Keratinocyte (primary cell): ENCODE results near the gene DCTD.

Experiments used
- CTCF ChIP-seq, 3 experiments: IDR thresholded peaks in 1 of 3; conservative IDR thresholded peaks in 1 of 3; optimal IDR thresholded peaks in 1 of 3; 2 replicates in 2 of 3; 3 replicates in 1 of 3; pipeline versions ENCODE3 to v1.5.1; 2011; ENCODE audit warnings: low read length in 3 of 3, mild to moderate bottlenecking in 3 of 3, moderate library complexity in 2 of 3, control low read depth in 1 of 3, inconsistent platforms in 1 of 3; ENCODE audit not compliant: insufficient read depth in 2 of 3; ENCODE audit errors: extremely low read depth in 1 of 3
- EZH2 ChIP-seq: IDR thresholded peaks from one replicate; pipeline ENCODE4 v1.6.1; 2012; ENCODE audit warnings: inconsistent platforms, mild to moderate bottlenecking, low read length, moderate library complexity

GRCh38 chr4:182858711-182859110, 58.5 kb downstream of the DCTD start:
- no peak for TF ChIP-seq CTCF (optimal IDR thresholded peaks at IDR 0.05 in 1 of 3, IDR thresholded peaks at IDR 0.05 in 1 of 3, conservative IDR thresholded peaks at IDR 0.05 in 1 of 3; ENCODE audit: extremely low read depth in 1 of 3, insufficient read depth in 2 of 3, low read length in 3 of 3)
- no peak for TF ChIP-seq EZH2
